Measurements from ENCODE around the gene SALL4.
"Not testable (repeated sequence)": the region's sequence is repeated elsewhere in the genome, so short reads cannot be mapped to it uniquely, and the experiment has no call there.

Gene SALL4

GRCh38 chr20:51763965-51764602 lies 38.2 kb downstream of the SALL4 start:
- DNase-seq = no peak

GRCh38 chr20:51760905-51761546 lies 41.3 kb downstream of the SALL4 start:
- no peak for DNase-seq

GRCh38 chr20:51759769-51760510 lies 42.4 kb downstream of the SALL4 start:
- no peak for DNase-seq

GRCh38 chr20:51758978-51759544 lies 43.3 kb downstream of the SALL4 start:
- no peak for DNase-seq

- DNase-seq = no peak
These were observed 45.1 kb downstream of the SALL4 start for GRCh38 chr20:51757226-51757625.

GRCh38 chr20:51756653-51757052 lies 45.7 kb downstream of the SALL4 start:
- no peak for DNase-seq

- DNase-seq = not testable (repeated sequence)
These were observed 49.1 kb downstream of the SALL4 start for GRCh38 chr20:51753220-51753619.

- DNase-seq = no peak
These were observed 49.9 kb downstream of the SALL4 start for GRCh38 chr20:51752343-51752951.

GRCh38 chr20:51750770-51751388 lies 51.4 kb downstream of the SALL4 start:
- DNase-seq = no peak

- no peak for DNase-seq
These were observed 52.1 kb downstream of the SALL4 start for GRCh38 chr20:51750037-51750769.

GRCh38 chr20:51749674-51750036 lies 52.7 kb downstream of the SALL4 start:
- DNase-seq = no peak

GRCh38 chr20:51747182-51747911 lies 55.0 kb downstream of the SALL4 start:
- DNase-seq = no peak

GRCh38 chr20:51745804-51746203 lies 56.5 kb downstream of the SALL4 start:
- no peak for DNase-seq

- DNase-seq = no peak
These were observed 61.5 kb downstream of the SALL4 start for GRCh38 chr20:51740838-51741237.

- not testable (repeated sequence) for DNase-seq
These were observed 62.0 kb downstream of the SALL4 start for GRCh38 chr20:51740308-51740707.

- no peak for DNase-seq
These were observed 62.5 kb downstream of the SALL4 start for GRCh38 chr20:51739722-51740249.

GRCh38 chr20:51738877-51739447 lies 63.4 kb downstream of the SALL4 start:
- DNase-seq = no peak

GRCh38 chr20:51738261-51738660 lies 64.1 kb downstream of the SALL4 start:
- not testable (repeated sequence) for DNase-seq

GRCh38 chr20:51736947-51737346 lies 65.4 kb downstream of the SALL4 start:
- DNase-seq = no peak

- no peak for DNase-seq
These were observed 66.4 kb downstream of the SALL4 start for GRCh38 chr20:51735728-51736600.
